ENCODE results near the gene AKAIN1. TPM values are rescaled to one million over a fixed set of nuclear protein-coding genes. Genes with fewer than 3 reads are reported as not detected.

AKAIN1 gene
- total RNA-seq, 1 experiment from 2014 or later = not detected

DNA sequence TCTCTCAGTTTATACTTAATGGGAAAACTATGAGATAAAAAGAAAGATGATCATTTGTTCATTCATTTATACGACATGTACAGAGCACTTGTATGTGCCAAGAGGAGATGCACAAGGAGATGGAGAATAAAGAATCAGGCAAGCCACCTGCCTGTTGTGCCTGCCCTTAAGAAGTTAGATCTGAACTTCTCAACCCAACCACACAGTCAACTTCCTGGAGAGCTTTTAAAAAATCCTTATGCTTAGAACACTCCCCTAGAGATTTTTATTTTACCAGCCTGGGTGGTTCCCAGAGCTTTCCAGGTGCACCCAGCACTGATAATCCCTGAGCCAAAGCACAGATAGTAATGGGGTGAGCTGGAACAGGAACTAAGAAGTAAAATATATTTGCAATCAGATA lies 18.5 kb downstream of the AKAIN1 start (continued):
- TF ChIP-seq, protein P1, sequence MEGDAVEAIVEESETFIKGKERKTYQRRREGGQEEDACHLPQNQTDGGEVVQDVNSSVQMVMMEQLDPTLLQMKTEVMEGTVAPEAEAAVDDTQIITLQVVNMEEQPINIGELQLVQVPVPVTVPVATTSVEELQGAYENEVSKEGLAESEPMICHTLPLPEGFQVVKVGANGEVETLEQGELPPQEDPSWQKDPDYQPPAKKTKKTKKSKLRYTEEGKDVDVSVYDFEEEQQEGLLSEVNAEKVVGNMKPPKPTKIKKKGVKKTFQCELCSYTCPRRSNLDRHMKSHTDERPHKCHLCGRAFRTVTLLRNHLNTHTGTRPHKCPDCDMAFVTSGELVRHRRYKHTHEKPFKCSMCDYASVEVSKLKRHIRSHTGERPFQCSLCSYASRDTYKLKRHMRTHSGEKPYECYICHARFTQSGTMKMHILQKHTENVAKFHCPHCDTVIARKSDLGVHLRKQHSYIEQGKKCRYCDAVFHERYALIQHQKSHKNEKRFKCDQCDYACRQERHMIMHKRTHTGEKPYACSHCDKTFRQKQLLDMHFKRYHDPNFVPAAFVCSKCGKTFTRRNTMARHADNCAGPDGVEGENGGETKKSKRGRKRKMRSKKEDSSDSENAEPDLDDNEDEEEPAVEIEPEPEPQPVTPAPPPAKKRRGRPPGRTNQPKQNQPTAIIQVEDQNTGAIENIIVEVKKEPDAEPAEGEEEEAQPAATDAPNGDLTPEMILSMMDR (IDR thresholded peaks at IDR 0.05 in 2 of 3, conservative IDR thresholded peaks at IDR 0.05 in 1 of 3; ENCODE audit: borderline replicate concordance in 1 of 3, insufficient read depth in 1 of 3, low read depth in 2 of 3, low read length in 2 of 3) = no peak
- TF ChIP-seq, protein P2, sequence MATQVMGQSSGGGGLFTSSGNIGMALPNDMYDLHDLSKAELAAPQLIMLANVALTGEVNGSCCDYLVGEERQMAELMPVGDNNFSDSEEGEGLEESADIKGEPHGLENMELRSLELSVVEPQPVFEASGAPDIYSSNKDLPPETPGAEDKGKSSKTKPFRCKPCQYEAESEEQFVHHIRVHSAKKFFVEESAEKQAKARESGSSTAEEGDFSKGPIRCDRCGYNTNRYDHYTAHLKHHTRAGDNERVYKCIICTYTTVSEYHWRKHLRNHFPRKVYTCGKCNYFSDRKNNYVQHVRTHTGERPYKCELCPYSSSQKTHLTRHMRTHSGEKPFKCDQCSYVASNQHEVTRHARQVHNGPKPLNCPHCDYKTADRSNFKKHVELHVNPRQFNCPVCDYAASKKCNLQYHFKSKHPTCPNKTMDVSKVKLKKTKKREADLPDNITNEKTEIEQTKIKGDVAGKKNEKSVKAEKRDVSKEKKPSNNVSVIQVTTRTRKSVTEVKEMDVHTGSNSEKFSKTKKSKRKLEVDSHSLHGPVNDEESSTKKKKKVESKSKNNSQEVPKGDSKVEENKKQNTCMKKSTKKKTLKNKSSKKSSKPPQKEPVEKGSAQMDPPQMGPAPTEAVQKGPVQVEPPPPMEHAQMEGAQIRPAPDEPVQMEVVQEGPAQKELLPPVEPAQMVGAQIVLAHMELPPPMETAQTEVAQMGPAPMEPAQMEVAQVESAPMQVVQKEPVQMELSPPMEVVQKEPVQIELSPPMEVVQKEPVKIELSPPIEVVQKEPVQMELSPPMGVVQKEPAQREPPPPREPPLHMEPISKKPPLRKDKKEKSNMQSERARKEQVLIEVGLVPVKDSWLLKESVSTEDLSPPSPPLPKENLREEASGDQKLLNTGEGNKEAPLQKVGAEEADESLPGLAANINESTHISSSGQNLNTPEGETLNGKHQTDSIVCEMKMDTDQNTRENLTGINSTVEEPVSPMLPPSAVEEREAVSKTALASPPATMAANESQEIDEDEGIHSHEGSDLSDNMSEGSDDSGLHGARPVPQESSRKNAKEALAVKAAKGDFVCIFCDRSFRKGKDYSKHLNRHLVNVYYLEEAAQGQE (IDR thresholded peaks at IDR 0.05; ENCODE audit: low read depth) = no peak
- TF ChIP-seq, protein P3, sequence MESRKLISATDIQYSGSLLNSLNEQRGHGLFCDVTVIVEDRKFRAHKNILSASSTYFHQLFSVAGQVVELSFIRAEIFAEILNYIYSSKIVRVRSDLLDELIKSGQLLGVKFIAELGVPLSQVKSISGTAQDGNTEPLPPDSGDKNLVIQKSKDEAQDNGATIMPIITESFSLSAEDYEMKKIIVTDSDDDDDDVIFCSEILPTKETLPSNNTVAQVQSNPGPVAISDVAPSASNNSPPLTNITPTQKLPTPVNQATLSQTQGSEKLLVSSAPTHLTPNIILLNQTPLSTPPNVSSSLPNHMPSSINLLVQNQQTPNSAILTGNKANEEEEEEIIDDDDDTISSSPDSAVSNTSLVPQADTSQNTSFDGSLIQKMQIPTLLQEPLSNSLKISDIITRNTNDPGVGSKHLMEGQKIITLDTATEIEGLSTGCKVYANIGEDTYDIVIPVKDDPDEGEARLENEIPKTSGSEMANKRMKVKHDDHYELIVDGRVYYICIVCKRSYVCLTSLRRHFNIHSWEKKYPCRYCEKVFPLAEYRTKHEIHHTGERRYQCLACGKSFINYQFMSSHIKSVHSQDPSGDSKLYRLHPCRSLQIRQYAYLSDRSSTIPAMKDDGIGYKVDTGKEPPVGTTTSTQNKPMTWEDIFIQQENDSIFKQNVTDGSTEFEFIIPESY (IDR thresholded peaks at IDR 0.05; ENCODE audit: extremely low read depth, insufficient replicate concordance, low read length) = no peak
- TF ChIP-seq JUND (IDR thresholded peaks at IDR 0.05) = no peak

DNA sequence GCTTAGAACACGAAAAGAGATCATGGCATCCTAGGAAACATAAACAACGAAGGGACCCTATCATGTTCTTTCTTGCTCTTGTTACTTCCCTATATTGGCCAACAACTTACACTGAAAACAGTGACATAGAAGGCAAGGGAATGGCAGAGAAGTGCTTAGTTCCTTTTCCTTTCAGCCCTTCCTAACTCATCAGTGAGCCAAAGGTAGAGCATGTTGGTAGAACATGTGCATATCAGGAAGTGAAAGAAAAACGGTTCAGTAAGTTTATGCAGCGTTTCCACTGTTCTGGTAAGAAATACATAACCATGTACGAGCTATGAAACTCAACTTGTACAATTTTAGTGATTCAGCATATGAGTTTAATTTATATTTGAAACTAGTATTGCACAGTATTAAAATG lies 21.7 kb downstream of the AKAIN1 start:
- Histone ChIP-seq H3K36me3 (ENCODE audit: control insufficient read depth in 1 of 2, insufficient read depth in 2 of 2, low read length in 2 of 2) (no peaks in the 10 kb centered on the region), H3K4me2 (ENCODE audit: low read length) (no peak overlapping the region), H3K79me2 (ENCODE audit: insufficient read depth, low read length) (no peaks in the 10 kb centered on the region), H3K27ac (ENCODE audit: low read depth, low read length) (no peak overlapping the region), H3K4me3 (replicated peaks in 1 of 2; ENCODE audit: low read depth in 1 of 2, low read length in 2 of 2) (no peak overlapping the region), H3K9ac (ENCODE audit: low read length) (no peak overlapping the region), H4K20me1 (ENCODE audit: insufficient read depth) (no peaks in the 10 kb centered on the region), H3K27me3 (ENCODE audit: insufficient read depth, low read length) (no peaks in the 10 kb centered on the region), H2AFZ (ENCODE audit: low read depth, low read length, poor library complexity, severe bottlenecking) (no peak overlapping the region), H3K9me3 (ENCODE audit: control insufficient read depth in 1 of 2, insufficient read depth in 1 of 2, low read depth in 1 of 2, low read length in 2 of 2) (peaks cover 0 to 26% of the 10 kb centered on the region in 2 experiments; a peak in 3 of 4 replicates), H3K4me1 (ENCODE audit: control insufficient read depth in 1 of 2, insufficient read depth in 2 of 2, low read length in 2 of 2) (no peaks in the 10 kb centered on the region), H3K9me2 (ENCODE audit: insufficient read depth) (no peaks in the 10 kb centered on the region)
- CTCF ChIA-PET = no interaction called here
- POLR2A ChIA-PET = no interaction called here
- BruUV-seq (replicated peaks) = no TSS peak
- RAD21 ChIA-PET (ENCODE audit: low non-redundant PET in 1 of 2, low total read pairs in 2 of 2, uncharacterized antibody in 2 of 2, unreplicated experiment in 2 of 2) = no interaction called here
- intact Hi-C loops (cut with micrococcal nuclease) = no loop called here
- DNase-seq (ENCODE audit: low read depth, low spot score) (no peak), ATAC-seq (no peak)
- TF ChIP-seq CEBPB (IDR thresholded peaks at IDR 0.05; ENCODE audit: low read depth) = no peak
- TF ChIP-seq ZNF274 (IDR thresholded peaks at IDR 0.05; ENCODE audit: low read depth, low read length) = no peak
- TF ChIP-seq, protein P2 (IDR thresholded peaks at IDR 0.05; ENCODE audit: low read depth) = no peak
- TF ChIP-seq, protein P4, sequence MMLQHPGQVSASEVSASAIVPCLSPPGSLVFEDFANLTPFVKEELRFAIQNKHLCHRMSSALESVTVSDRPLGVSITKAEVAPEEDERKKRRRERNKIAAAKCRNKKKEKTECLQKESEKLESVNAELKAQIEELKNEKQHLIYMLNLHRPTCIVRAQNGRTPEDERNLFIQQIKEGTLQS (IDR thresholded peaks at IDR 0.05) = no peak
- TF ChIP-seq, protein P5, sequence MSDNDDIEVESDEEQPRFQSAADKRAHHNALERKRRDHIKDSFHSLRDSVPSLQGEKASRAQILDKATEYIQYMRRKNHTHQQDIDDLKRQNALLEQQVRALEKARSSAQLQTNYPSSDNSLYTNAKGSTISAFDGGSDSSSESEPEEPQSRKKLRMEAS (IDR thresholded peaks at IDR 0.05) = no peak
- no peak for TF ChIP-seq RAD21 (IDR thresholded peaks at IDR 0.05; ENCODE audit: low read depth)
- no peak for TF ChIP-seq EGR1 (IDR thresholded peaks at IDR 0.05; ENCODE audit: low read depth)
- TF ChIP-seq SP1 (IDR thresholded peaks at IDR 0.05; ENCODE audit: low read depth) = no peak
